ENCODE results near the gene NRXN3. TPM values are rescaled to one million over a fixed set of nuclear protein-coding genes. Genes with fewer than 3 reads are reported as not detected.

Gene NRXN3
- total RNA-seq, 2 donors from 2014 or later, result 1.3 to 2.3 TPM

GRCh38 chr14:78836777-78837176, 666.6 kb downstream of the NRXN3 start:
- peak; percentile 79 for ATAC-seq
- DNase-seq, result peak; percentile 54 to 66 (median 58)
- Histone ChIP-seq H3K27me3 (no peaks in the 10 kb centered on the region), H3K27ac (no peak overlapping the region), H3K36me3 (replicated peaks in 1 of 2; ENCODE audit: insufficient read depth in 1 of 2, low read depth in 2 of 2) (no peaks in the 10 kb centered on the region), H3K4me3 (no peak overlapping the region), H3K9me3 (no peaks in the 10 kb centered on the region), H3K4me1 (no peaks in the 10 kb centered on the region)
- 16 to 24% methylated on average over 4 of the region's 4 CpGs for WGBS, 2 donors
- TF ChIP-seq CTCF (IDR thresholded peaks at IDR 0.05) (peak; percentile 7 to 63 (median 53)), POLR2A (IDR thresholded peaks at IDR 0.05) (no peak)
- intact Hi-C loops (cut with DNase I), result no loop called here

GRCh38 chr14:78838959-78839358, 668.8 kb downstream of the NRXN3 start:
- no peaks in the 10 kb centered on the region for H3K9me3 ChIP-seq
- ATAC-seq (no peak), DNase-seq (no peak)
- no peak overlapping the region for H3K27ac ChIP-seq
- H3K4me3 ChIP-seq, result no peak overlapping the region
- no peaks in the 10 kb centered on the region for H3K4me1 ChIP-seq
- no peaks in the 10 kb centered on the region for H3K36me3 ChIP-seq (replicated peaks in 1 of 2; ENCODE audit: insufficient read depth in 1 of 2, low read depth in 2 of 2)
- intact Hi-C loops (cut with DNase I), result no loop called here
- no peaks in the 10 kb centered on the region for H3K27me3 ChIP-seq
- TF ChIP-seq CTCF (IDR thresholded peaks at IDR 0.05) (no peak), POLR2A (IDR thresholded peaks at IDR 0.05) (no peak)
- WGBS, 2 donors, result 49 to 51% methylated on average over 2 of the region's 2 CpGs

GRCh38 chr14:78840898-78841297, 670.7 kb downstream of the NRXN3 start:
- Histone ChIP-seq H3K4me1 (no peaks in the 10 kb centered on the region), H3K27me3 (no peaks in the 10 kb centered on the region), H3K9me3 (no peaks in the 10 kb centered on the region), H3K4me3 (no peak overlapping the region), H3K36me3 (replicated peaks in 1 of 2; ENCODE audit: insufficient read depth in 1 of 2, low read depth in 2 of 2) (no peaks in the 10 kb centered on the region), H3K27ac (no peak overlapping the region)
- ATAC-seq, result no peak
- TF ChIP-seq CTCF (IDR thresholded peaks at IDR 0.05) (no peak), POLR2A (IDR thresholded peaks at IDR 0.05) (no peak)
- DNase-seq, result no peak
- WGBS, 2 donors, result 32 to 50% methylated on average over 1 of the region's 1 CpG
- intact Hi-C loops (cut with DNase I), result no loop called here

GRCh38 chr14:78847801-78848200, 677.6 kb downstream of the NRXN3 start:
- TF ChIP-seq CTCF (IDR thresholded peaks at IDR 0.05) (no peak), POLR2A (IDR thresholded peaks at IDR 0.05) (no peak)
- Histone ChIP-seq H3K27me3 (no peaks in the 10 kb centered on the region), H3K4me3 (no peak overlapping the region), H3K36me3 (replicated peaks in 1 of 2; ENCODE audit: insufficient read depth in 1 of 2, low read depth in 2 of 2) (no peaks in the 10 kb centered on the region), H3K9me3 (no peaks in the 10 kb centered on the region), H3K27ac (no peak overlapping the region), H3K4me1 (no peaks in the 10 kb centered on the region)
- 74 to 82% methylated on average over 3 of the region's 3 CpGs for WGBS, 2 donors
- ATAC-seq (no peak), DNase-seq (no peak)
- intact Hi-C loops (cut with DNase I), result no loop called here

GRCh38 chr14:78848234-78848820, 678.2 kb downstream of the NRXN3 start:
- DNase-seq (peak; percentile 21 to 38 (median 35)), ATAC-seq (peak; percentile 75)
- WGBS, 2 donors, result 17% methylated on average over 6 of the region's 6 CpGs
- H3K4me3 ChIP-seq, result no peak overlapping the region
- no peaks in the 10 kb centered on the region for H3K4me1 ChIP-seq
- no peaks in the 10 kb centered on the region for H3K9me3 ChIP-seq
- intact Hi-C loops (cut with DNase I), result no loop called here
- H3K27me3 ChIP-seq, result no peaks in the 10 kb centered on the region
- H3K36me3 ChIP-seq (replicated peaks in 1 of 2; ENCODE audit: insufficient read depth in 1 of 2, low read depth in 2 of 2), result no peaks in the 10 kb centered on the region
- no peak for TF ChIP-seq POLR2A (IDR thresholded peaks at IDR 0.05)
- peak; percentile 77 to 96 (median 84) for TF ChIP-seq CTCF (IDR thresholded peaks at IDR 0.05)
- H3K27ac ChIP-seq, result no peak overlapping the region

Data from body of pancreas (tissue), 4 donors.